CD4-positive, alpha-beta T cell treated with Interleukin-10 for 1 hour (primary cell): ENCODE measurements around the gene CHRNB1.
"Not testable (repeated sequence)": the region's sequence is repeated elsewhere in the genome, so short reads cannot be mapped to it uniquely, and the experiment has no call there.

Experiments
- DNase-seq: peaks from one replicate; pipeline ENCODE4 v3.0.0-alpha.2; 2020

CHRNB1 gene

DNA sequence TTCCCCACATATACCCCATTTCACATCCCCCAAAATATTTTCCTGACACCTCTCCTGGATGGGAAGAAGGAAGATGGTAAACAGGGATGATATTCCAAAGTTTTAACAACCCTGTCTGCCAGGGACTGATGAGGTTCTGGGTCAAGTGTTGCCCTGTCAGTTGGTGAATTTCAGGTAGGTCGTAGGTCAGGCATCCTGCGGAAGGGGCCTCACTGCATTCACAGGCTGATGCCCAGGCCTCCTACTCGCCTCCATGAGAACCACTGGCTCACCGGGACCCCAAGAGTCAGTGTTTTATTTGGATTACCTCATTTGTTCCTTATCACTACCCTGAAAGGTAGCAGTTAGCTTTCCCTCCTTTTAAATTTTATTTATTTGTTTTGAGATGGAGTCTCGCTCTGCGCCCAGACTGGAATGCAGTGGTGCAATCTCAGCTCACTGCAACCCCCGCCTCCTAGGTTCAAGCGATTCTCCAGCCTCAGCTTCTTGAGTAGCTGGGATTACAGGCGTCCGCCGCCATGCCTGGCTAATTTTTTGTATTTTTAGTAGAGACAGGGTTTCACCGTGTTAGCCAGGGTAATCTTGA, 24.0 kb downstream of the CHRNB1 start:
- no peak for DNase-seq

DNA sequence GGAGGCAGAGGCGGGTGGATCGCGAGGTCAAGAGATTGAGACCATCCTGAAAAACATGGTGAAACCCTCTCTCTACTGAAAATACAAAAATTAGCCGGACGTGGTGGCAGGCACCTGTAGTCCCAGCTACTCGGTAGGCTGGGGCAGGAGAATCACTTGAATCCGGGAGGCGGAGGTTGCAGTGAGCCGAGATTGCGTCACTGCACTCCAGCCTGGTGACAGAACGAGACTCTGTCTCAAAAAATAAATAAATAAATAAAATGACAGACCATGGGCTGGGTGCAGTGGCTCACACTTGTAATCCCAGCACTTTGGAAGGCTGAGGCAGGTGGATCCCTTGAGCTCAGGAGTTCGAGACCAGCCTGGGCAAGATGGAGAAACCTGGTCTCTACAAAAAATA, 25.0 kb downstream of the CHRNB1 start:
- DNase-seq, result not testable (repeated sequence)

DNA sequence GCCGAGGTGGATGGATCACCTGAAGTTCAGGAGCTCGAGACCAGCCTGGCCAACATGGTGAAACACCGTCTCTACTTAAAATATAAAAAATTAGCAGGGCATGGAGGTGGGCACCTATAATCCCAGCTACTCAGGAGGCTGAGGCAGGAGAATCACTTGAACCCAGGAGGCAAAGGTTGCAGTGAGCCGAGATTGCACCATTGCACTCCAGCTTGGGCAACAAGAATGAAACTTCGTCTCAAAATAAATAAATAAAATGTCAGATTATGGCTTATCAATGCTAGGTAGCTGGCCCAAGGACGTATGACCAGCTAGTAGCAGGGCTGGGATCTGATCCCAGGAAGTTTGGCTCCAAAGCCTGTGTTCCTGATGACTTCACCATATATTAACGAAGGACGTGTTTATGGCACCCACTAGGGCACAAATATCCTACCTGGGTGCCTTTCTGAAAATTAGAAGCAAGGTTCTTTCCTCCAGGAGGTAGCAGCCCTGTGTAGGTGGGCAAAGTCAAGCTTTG, 25.7 kb downstream of the CHRNB1 start:
- not testable (repeated sequence) for DNase-seq

DNA sequence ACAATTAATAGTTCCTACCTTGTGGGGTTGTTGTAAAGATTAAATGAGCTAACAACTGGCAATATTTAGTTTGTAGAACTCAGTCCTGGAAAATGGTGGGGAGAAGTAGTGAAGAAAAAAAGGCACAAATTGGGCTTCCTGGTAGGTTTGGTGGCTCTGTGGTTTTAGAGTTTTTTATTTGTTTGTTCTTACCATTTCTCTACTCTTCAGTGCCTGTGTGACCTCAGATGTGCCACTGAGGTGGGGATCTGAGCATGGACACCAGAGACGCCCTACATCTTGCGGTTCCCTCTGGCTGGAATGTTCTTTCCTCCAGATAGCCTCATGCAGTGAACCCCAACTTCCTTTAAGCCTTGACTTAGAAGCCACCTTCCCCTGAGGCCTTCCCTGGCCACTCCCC, 26.9 kb downstream of the CHRNB1 start:
- no peak for DNase-seq

DNA sequence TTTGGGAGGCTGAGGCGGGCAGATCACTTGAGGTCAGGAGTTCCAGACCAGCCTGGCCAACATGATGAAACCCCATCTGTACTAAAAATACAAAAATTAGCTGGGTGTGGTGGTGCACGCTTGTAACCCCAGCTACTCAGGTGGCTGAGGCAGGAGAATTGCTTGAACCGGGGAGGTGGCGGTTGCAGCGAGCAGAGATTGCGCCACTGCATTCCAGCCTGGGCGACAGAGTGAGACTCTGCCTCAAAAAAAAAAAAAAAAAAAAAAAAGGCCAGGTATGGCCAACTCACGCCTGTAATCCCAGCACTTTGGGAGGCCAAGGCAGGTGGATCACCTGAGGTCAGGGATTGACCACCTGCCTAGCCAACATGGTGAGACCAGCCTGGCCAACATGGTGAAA, 29.9 kb downstream of the CHRNB1 start:
- DNase-seq, result not testable (repeated sequence)

DNA sequence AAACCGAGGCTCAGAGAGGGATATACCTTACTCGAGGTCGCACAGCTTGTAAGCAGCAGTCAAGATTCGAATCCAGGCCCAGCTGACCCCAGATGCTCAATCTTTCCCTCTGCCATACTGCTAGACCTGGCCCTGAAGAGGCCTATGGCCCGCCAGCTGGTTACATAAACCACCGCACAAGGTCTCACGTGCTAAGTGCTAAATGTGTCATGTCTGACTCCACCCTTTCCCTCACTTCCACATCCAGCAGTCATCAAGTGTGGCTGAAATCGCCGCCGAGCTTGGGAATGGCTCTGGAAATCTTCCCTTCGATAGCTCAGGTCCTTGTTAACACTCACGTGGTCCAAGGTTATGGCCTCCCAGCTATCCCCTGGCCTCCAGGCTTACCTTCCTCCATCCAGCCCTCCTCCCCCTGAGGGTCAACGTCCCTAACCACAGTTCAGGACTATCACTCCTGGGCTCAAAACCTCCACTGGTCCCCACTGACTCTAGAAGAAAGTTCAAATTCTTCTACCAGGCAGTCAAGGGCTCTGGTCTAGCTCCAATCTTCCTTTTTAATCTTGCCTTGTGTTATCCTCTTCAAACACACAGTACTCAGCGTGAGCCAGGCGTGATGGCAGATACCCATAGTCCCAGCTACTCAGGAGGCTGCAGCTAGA, 31.0 kb downstream of the CHRNB1 start:
- DNase-seq, result no peak

DNA sequence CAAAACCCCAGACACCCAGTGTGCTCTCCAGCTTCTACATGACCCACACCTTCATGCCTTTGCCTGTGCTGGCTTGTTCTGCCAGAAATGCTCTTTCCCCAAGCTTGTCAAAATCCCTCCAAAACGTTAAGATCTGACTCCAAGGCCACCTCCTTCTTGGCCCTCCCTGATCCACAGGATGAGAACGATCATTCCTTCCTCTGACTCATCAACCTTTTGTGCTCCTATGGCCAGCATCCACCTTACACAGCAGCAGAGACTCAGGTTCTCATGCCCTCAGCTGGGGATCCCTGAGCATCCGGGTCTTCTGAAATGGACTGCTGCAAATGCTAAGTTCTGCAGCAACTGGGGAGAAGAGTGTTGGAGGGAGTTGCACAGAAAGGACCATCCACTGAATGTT, 31.6 kb downstream of the CHRNB1 start:
- DNase-seq, result no peak

DNA sequence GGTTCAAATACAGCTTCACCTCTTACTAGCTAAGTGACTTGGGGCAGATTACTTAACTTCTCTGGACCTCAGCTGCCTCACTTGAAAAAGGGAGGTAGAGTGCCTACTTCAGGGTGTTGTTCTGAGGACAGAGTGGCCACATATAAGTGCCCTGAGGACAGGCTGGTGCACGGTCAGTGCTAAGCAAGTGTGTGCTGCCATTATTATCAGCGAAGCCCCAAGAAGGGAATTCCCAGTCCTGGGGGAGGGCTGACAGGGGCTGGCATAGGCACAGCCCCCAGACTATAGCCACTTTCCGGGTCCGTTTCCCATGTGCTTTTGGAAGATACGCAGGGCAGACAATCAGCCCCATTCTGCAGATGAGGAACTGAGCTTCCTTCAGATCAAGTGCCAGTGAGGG, 32.1 kb downstream of the CHRNB1 start:
- no peak for DNase-seq

DNA sequence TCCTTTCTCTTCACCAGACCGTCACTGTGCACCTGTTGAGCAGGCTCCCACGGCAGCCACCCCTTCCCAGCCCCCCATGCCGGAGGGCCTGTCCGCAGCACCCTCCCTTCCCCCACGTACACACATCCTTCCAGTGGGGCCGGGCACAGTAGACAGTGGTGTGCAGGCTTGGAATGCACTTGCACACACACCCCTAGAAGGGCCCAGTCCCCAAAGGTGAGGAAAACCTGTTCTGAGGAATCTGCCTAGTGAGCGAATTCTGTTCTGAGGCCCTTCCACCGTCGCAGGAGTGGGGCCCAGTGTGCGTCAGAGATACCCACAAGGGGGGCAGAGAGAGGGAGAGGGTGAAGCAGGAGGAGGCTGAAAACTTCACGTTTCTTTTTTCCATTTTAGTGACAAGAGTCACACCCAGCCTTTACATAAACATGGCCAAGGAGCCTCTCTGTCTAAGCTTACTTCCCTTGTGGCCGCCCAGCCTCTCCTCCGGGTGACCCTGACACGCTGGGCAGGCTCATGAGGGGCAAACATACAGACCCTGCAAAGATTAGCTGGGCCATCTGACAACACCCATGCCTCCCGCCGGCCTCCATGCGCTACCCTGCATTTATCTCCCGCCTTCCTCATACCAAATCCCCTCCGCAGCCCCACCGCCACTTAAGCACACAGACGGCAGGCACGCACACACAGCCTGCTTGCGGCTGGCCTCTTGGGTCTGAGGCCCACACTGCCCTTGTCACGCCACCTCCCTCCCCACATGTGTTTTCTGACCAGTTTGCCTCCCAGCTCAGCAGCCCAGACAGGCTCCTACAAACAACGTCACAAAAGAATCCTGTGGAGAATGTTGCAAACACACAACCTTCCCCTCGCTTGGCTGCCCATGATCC, 32.8 kb downstream of the CHRNB1 start:
- no peak for DNase-seq

DNA sequence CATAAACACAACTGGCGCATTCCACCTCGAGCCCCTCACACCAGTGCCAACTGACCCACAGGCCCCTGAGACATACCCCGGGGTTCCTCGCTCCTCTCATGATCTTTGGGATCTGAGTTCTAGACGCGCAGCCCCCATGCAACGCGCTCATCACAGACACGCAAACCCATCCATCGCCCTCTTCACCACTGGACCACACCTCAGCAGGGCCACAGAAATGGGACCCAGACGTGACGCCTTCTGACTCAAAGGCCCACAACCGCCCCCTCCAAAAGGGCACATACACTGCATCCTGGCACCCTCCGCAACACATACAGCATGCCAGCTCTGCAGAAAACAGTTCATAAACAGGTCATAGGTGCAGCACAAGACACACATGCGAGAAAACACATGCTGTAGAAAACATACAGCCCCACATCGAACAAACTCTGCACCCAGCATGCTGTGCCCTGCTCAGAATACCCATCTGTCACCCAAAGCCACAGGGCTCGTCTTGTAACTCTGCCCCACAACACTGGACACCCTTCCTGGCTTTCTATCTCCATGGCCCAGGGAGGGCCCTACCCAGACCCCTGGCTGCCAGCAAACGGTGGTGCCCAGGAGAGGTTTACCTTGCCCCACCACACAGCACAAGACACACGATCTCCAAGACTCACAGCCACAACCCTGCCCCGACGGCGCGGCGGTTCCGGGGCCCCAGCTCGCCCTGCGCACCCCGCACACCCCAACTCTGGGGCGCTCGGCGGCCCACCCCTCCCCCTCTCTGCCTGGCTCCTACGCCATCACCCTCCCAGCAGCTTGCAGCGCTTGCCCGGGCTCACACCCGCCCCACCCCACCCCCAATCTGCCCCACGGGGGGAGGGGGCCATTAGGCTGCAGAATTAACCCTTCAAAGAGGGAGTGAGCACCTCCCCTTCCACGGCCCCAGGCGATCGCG, 33.7 kb downstream of the CHRNB1 start:
- peak; percentile 84 for DNase-seq

DNA sequence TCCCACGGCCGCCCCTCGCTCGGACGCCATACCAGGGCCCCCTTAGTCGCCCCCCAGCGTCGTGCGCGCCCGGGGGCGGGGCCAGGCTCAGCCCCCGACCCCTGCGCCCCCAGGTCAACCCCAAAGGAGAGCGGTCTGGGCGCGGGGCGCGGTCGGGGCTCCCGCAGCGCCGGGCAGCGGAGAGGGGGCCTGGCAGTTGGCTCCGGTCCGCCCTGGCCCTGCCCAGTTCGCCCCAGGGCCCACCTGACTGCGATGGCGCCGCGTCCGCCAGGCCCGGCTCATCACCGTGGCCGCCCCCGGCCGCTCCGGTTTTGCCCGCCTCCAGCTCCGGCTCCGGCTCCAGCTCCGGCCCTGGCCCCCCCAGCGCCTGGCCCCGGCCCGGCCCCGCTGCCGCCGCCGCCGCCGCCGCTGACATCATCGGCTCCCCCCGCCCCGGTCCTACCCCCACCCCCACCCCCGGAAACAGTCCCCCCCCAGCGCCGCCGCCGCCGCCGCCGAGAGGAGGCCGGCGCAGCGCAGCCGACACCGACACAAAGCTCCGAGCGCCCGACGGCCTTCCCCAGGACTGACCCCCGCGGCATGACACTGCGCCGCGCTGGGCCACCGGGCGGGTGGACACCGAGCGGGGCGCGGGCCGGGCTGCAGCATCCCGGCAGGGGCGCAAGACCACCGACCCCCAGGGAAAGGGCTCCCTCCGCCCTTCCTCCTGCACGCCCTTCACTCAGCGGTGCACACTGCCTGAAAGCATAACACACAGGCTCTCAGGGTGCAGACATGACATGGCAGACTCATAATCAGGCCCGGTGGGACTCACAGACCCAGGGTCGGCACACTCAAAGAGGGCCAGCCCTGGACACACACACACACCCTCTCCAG, 34.6 kb downstream of the CHRNB1 start, which contains the start of gene ZBTB4:
TSS of gene ZBTB4 (minus strand) at position 419 of the 876 bp plus-strand sequence. CDS start 12,830 bp downstream, outside the sequence.
- peak; percentile 80 for DNase-seq

DNA sequence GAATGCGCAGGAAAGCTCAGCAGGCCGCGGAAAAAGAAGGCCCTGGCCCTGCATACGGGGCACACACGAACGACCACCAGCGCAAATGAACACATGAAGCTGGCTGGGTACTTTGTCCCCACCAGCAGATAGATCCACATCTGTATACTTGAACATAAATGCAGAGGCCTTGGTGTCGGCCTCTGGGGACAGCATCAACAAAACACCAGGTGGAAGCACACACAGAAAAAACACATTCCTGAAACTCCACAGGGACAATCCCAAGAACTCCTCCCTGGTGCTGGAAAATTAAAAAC, 35.2 kb downstream of the CHRNB1 start:
- DNase-seq, result no peak

DNA sequence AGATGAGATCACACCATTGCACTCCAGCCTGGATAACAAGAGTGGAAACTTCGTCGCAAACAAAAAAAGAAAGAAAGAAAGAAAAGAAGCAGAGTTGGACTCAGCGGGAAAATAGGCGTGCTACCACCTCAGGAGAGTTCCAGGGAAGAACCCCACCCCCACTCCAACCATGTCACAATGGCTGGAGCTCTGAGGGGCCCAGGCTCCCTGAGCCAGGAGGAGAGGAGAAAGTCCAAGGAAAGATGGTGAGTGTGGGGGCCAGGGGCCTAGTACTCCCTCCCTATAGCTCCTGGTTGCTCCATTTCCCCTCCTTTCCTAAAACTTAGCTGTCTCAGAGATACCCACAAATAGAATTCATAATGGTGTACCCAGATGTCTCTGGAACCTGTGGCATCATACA, 36.4 kb downstream of the CHRNB1 start, which contains the start of gene SLC35G6:
TSS of gene SLC35G6 (plus strand) at position 172 of the 400 bp plus-strand sequence. CDS start at position 243, 71 bp downstream.
- not testable (repeated sequence) for DNase-seq

DNA sequence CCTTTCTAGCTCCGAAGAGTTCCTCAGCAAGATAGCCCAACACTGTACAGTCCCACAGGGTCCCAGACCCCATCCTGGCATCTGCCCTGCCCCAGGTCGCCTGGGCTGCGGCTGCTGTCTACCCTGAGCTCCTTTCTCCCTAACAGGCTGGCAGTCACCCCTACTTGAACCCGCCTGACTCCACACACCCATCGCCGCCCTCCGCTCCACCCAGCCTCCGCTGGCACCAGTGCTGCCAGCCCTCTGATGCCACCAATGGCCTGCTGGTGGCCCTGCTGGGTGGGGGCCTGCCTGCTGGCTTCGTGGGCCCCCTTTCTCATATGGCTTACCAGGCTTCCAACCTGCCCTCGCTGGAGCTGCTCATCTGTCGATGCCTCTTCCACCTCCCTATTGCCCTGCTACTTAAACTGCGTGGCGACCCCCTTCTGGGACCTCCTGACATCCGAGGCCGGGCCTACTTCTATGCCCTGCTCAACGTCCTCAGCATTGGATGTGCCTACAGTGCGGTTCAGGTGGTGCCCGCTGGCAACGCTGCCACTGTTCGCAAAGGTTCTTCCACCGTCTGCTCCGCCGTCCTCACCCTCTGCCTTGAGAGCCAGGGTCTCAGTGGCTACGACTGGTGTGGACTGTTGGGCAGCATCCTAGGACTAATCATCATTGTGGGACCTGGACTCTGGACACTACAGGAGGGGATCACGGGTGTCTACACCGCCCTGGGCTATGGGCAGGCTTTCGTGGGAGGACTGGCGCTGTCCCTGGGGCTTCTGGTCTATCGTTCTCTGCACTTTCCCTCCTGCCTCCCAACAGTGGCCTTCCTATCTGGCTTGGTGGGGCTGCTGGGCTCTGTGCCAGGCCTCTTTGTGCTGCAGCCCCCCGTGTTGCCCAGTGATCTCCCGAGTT, 37.2 kb downstream of the CHRNB1 start:
- DNase-seq, result not testable (repeated sequence)

DNA sequence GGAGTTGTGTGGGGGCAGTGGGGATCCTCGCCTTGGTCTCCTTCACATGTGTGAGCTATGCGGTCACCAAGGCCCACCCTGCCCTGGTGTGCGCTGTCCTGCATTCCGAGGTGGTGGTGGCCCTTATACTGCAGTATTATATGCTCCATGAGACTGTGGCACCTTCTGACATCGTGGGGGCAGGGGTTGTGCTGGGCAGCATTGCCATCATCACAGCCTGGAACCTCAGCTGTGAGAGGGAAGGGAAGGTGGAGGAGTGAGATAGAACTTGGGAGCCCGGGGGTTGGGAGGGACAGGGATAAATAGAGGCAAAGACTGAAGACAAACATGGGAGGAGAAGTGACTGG, 37.9 kb downstream of the CHRNB1 start:
- DNase-seq, result not testable (repeated sequence)

DNA sequence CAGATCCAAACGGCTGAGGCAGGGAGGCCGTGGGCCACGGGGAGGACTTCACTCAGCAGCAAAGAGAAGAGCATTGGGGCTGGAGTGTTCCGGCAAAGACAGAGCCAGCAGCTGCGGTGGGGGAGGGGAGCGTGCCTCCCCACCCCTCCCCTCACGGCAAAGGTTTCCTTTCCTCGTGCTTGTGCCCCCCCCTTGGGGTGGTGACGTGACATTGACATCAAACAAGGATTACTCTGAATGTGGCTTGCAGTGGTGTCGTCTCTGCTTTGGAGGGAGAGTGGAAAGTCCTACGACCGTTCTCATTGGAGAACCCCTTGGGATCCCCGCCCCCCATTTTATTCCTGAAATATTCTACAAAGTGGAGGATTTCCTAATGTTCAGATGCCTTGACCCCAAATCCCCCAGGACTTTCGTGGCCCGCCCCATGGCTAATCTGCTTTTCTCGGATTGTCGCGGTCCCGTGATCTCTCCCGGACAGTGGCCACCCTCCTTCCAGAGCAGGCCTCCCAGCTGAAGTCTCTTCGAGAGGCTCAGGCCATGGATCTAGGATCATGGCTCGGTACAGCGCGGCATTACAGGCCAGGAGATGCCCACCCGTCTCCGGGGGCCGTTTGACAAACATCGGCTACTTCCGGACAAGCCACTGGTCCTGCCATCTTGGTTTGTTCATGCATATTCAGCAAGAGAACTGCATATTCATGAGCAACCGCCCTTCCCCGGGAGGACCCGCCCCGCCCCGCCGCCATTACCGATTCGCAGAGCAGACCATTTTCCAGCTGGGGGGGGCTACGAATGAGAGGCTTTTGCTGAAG, 38.6 kb downstream of the CHRNB1 start:
- peak; percentile 95 for DNase-seq

DNA sequence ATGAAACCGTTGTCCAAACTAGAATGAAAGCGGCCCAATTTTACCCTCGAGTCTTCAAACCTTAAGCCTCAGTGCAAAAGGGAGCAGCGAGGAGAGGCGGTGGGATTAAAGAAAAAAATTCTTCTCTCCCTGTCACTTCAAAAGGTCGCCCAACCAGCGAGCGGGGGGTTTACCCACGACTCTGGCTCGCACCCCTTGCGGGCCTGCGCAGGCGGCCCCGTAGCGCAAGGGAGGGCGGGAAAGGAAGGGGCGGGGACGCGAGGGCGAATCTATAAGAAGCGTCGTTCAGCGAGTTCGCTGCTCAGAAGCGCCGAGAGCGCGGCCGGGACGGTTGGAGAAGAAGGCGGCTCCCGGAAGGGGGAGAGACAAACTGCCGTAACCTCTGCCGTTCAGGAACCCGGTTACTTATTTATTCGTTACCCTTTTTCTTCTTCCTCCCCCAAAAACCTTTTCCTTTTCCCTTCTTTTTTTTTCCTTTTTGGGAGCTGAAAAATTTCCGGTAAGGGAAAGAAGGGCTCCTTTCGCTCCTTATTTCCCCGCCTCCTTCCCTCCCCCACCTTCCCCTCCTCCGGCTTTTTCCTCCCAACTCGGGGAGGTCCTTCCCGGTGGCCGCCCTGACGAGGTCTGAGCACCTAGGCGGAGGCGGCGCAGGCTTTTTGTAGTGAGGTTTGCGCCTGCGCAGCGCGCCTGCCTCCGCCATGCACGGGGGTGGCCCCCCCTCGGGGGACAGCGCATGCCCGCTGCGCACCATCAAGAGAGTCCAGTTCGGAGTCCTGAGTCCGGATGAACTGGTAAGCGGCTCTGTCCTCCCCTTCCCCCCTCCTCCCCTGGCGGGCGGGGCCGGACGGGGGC, 39.4 kb downstream of the CHRNB1 start, which contains the start of gene POLR2A:
TSS of gene POLR2A (plus strand) at position 300 of the 852 bp plus-strand sequence.
- DNase-seq, result peak; percentile 99

DNA sequence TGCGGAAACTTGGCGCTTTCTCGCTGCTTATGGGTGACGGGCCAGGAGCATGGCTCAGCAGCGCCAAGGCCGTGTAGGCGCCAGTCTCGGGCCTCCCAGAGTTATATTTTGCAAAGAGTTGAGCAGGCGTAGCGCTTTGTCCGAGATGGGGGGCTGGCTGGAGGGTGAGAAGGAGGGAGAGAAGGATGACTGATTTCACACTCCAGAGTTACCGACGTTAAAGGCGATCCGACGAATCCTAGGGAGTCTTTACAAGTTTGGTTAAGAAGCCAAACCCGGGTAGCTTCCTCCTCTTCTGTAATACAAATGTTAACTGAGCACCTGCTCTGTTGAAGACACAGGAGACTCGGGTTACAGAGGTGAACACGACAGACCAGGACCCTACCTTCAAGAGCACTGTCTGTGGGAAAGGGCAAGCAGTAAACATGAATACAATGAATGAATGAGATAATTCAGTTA, 40.1 kb downstream of the CHRNB1 start:
- DNase-seq, result no peak
